Activated naive CD8-positive, alpha-beta T cell treated with anti-CD3 and anti-CD28 coated beads, Interleukin-2, amount 10 ng/mL, durations not matched to agents 7 days and 5 days (primary cell): ENCODE results near the gene JADE3. TPM values are rescaled to one million over a fixed set of nuclear protein-coding genes. Genes with fewer than 3 reads are reported as not detected.

Experiments used
- ATAC-seq: fragments of 150-1000 bp; cut with Tn5 transposase; one replicate; pipeline ENCODE4 v1.10.0; 2021; ENCODE audit warnings: low read depth, moderate library complexity
- POLR2A ChIA-PET: fragments of 350-600 bp; sonication (Branson Sonifier 250); formaldehyde crosslinking; loops from one replicate; lab custom pipeline; 2021; ENCODE audit warnings: antibody characterized with exemption; lab: Charles Lee
- DNase-seq: peaks from one replicate; pipeline ENCODE4 v3.0.0; 2021
- H3K27ac Mint-ChIP-seq: one replicate; pipeline ENCODE4 v1.8.0; 2022; ENCODE audit warnings: mild to moderate bottlenecking, mixed read lengths
- H3K27me3 Mint-ChIP-seq: one replicate; pipeline ENCODE4 v1.8.0; 2022; ENCODE audit warnings: mild to moderate bottlenecking, moderate library complexity, mixed read lengths
- H3K36me3 Mint-ChIP-seq: one replicate; pipeline ENCODE4 v1.8.0; 2021; ENCODE audit warnings: mild to moderate bottlenecking, mixed read lengths
- H3K4me1 Mint-ChIP-seq: one replicate; pipeline ENCODE4 v1.8.0; 2021; ENCODE audit warnings: mixed read lengths
- H3K4me3 Mint-ChIP-seq: one replicate; pipeline ENCODE4 v1.8.0; 2022; ENCODE audit warnings: mild to moderate bottlenecking, moderate library complexity, mixed read lengths
- H3K9me3 Mint-ChIP-seq: one replicate; pipeline ENCODE4 v1.8.0; 2021; ENCODE audit warnings: mixed read lengths
- total RNA-seq, 2 experiments: library from RNA; stranded (reverse); gene quantifications; one replicate each; pipeline ENCODE4 v1.2.3, GENCODE V29; 2021

The JADE3 gene
- total RNA-seq, 2 experiments from 2014 or later, result 0.06 to 0.26 TPM

- ATAC-seq (peak; percentile 60), DNase-seq (peak; percentile 46)
- H3K27ac Mint-ChIP-seq, result no peak overlapping the region
- POLR2A ChIA-PET, result no interaction called here
- H3K4me3 Mint-ChIP-seq, result peak overlapping the region; percentile 75
- H3K4me1 Mint-ChIP-seq, result peaks cover 6% of the 10 kb centered on the region
- no peaks in the 10 kb centered on the region for H3K36me3 Mint-ChIP-seq
- no peaks in the 10 kb centered on the region for H3K9me3 Mint-ChIP-seq
- peaks cover 58% of the 10 kb centered on the region for H3K27me3 Mint-ChIP-seq
Observed at GRCh38 chrX:46912603-46913491, 626 bp downstream of the JADE3 start.

DNA sequence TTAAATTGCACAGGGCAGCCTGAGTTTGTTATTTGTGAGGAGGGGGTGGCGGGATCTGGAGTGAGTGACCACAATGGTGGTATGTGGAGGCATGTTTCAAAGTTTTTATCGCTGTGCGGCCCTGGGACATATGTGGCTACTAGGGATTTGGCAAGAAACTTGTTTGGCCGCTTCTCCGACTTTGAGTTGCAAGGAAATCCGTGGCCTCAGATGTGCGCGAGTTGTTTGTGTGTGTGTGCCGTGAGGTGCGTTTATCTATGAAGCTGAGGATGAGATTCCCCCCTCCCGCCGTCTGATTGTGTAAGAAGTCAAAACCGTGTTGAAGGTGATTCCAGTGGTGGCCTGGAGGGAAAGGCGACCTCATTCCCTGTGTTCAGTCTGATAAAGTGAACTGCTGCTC, 1.4 kb downstream of the JADE3 start:
- Mint-ChIP-seq H3K9me3 (no peaks in the 10 kb centered on the region), H3K4me1 (peaks cover 6% of the 10 kb centered on the region), H3K27ac (no peak overlapping the region), H3K27me3 (peaks cover 52% of the 10 kb centered on the region), H3K4me3 (peak overlapping the region; percentile 75), H3K36me3 (no peaks in the 10 kb centered on the region)
- DNase-seq (no peak), ATAC-seq (no peak)
- POLR2A ChIA-PET, result no interaction called here

DNA sequence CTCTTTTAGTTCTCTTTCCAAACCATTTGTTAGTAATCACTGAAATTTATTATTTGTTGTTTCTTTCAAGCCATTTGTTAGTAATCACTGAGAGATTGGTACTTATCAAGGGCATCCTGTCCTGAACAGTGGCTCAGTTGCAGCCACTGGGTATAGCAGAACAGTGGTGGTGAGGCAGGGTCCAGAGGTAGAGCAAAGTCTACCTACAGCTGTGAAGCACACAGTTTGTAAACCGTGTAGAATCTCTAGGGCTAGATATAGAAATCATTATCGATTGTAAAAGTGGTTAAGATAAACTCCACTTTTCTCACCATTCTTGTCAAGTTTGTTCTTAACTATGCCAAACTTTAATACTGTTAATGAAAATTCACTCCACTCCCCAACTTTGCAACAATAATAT, 4.1 kb downstream of the JADE3 start:
- POLR2A ChIA-PET, result no interaction called here
- H3K4me1 Mint-ChIP-seq, result peaks cover 6% of the 10 kb centered on the region
- DNase-seq, result no peak
- no peaks in the 10 kb centered on the region for H3K9me3 Mint-ChIP-seq
- H3K27me3 Mint-ChIP-seq, result peaks cover 40% of the 10 kb centered on the region
- no peaks in the 10 kb centered on the region for H3K36me3 Mint-ChIP-seq
- H3K4me3 Mint-ChIP-seq, result no peak overlapping the region
- ATAC-seq, result no peak
- no peak overlapping the region for H3K27ac Mint-ChIP-seq

GRCh38 chrX:46917622-46918021, 5.4 kb downstream of the JADE3 start:
- DNase-seq (no peak), ATAC-seq (no peak)
- Mint-ChIP-seq H3K4me1 (peaks cover 6% of the 10 kb centered on the region), H3K9me3 (no peaks in the 10 kb centered on the region), H3K27me3 (peaks cover 41% of the 10 kb centered on the region), H3K36me3 (no peaks in the 10 kb centered on the region), H3K27ac (no peak overlapping the region), H3K4me3 (no peak overlapping the region)
- POLR2A ChIA-PET, result no interaction called here

- POLR2A ChIA-PET, result no interaction called here
- no peak overlapping the region for H3K4me3 Mint-ChIP-seq
- H3K36me3 Mint-ChIP-seq, result no peaks in the 10 kb centered on the region
- ATAC-seq, result no peak
- H3K27me3 Mint-ChIP-seq, result peaks cover 40% of the 10 kb centered on the region
- DNase-seq, result no peak
- H3K4me1 Mint-ChIP-seq, result peaks cover 5% of the 10 kb centered on the region
- H3K9me3 Mint-ChIP-seq, result no peaks in the 10 kb centered on the region
- H3K27ac Mint-ChIP-seq, result no peak overlapping the region
Observed at GRCh38 chrX:46918434-46918833, 6.2 kb downstream of the JADE3 start.

DNA sequence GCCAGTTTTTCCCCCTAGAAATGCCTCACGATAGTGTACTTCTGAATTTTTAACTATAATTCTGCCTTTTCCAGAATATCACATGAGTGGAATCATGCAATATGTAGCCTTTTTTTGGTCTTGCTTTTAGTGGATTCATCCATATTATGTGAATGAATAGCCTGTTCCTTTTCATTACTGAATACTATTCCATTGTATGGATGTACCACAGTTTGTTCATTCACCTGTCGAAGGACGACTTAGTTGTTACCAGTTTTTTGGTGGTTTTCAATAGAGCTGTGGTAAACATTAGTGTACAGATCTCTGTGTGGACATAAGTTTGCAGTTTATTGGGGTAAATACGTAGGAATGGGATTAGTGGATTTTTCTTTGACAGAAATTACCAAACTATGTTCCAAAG, 8.0 kb downstream of the JADE3 start:
- no peak for ATAC-seq
- DNase-seq, result no peak
- H3K27me3 Mint-ChIP-seq, result peaks cover 27% of the 10 kb centered on the region
- H3K4me1 Mint-ChIP-seq, result no peaks in the 10 kb centered on the region
- POLR2A ChIA-PET, result no interaction called here
- no peaks in the 10 kb centered on the region for H3K9me3 Mint-ChIP-seq
- no peak overlapping the region for H3K4me3 Mint-ChIP-seq
- no peak overlapping the region for H3K27ac Mint-ChIP-seq
- no peaks in the 10 kb centered on the region for H3K36me3 Mint-ChIP-seq

- H3K27ac Mint-ChIP-seq, result no peak overlapping the region
- H3K27me3 Mint-ChIP-seq, result peaks cover 13% of the 10 kb centered on the region
- H3K36me3 Mint-ChIP-seq, result no peaks in the 10 kb centered on the region
- no peak for DNase-seq
- no peak overlapping the region for H3K4me3 Mint-ChIP-seq
- POLR2A ChIA-PET, result no interaction called here
- H3K9me3 Mint-ChIP-seq, result no peaks in the 10 kb centered on the region
- no peak for ATAC-seq
- no peaks in the 10 kb centered on the region for H3K4me1 Mint-ChIP-seq
Observed at GRCh38 chrX:46922611-46923010, 10.4 kb downstream of the JADE3 start.

DNA sequence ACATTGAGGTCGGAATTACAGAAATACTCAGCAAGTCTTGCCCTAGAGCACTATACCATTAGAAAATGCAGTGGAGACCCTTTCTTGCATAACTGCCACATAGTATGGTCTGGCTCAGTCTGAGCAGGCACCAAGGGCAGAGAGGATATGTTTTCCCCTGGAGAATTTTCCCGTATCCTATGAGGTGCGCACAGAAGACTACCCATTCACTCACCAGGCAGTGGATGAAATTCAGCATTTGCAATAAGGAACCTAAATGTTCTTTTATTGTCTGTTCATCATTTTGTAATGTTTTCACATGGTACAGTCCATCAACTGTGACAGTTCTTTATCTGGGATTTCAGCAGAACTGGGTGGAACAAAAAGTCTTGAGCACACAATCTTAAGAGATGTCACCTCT, 15.5 kb downstream of the JADE3 start:
- no peaks in the 10 kb centered on the region for H3K9me3 Mint-ChIP-seq
- ATAC-seq (no peak), DNase-seq (no peak)
- H3K27me3 Mint-ChIP-seq, result peaks cover 5% of the 10 kb centered on the region
- POLR2A ChIA-PET, result no interaction called here
- no peak overlapping the region for H3K27ac Mint-ChIP-seq
- H3K36me3 Mint-ChIP-seq, result no peaks in the 10 kb centered on the region
- H3K4me3 Mint-ChIP-seq, result no peak overlapping the region
- H3K4me1 Mint-ChIP-seq, result no peaks in the 10 kb centered on the region

DNA sequence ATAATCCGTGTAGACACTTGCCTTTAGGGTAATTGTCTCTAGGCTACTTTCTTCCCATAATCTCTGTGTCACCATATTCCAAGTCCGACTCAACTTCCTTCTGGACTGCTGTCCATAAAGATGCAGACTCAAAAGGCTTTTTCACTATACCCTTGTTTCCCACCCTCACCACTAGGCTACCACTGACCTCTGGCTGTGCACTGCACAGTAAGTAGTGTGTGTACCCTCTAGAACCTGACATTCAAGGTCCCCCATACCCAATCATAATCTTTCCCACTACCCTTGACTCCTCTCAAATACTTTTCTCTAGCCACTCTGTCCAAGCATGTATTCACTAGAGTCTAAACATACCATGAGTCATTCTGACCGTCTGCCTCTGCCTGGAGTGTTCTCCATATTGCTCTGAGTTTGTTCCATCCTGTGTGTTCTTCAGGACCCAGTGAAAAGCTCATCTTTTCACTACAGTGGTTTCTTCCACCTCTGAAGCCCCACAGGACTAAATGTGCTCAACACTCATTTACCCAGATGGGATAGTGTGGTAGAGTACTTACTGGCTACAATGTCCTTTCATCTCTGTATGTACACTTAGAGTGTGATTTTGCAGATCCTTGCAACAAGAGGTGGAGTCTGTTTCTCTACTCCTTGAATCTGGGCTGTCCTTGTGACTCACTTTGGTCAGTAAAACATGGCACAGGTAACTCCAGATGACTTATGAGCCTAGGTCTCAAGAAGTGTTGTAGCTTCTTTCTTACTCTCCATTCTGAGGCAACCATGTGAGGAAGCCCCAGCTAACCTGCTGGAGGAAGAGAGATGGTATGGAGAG, 17.4 kb downstream of the JADE3 start:
- Mint-ChIP-seq H3K4me1 (no peaks in the 10 kb centered on the region), H3K36me3 (no peaks in the 10 kb centered on the region), H3K27me3 (peaks cover 8% of the 10 kb centered on the region), H3K4me3 (no peak overlapping the region), H3K27ac (no peak overlapping the region), H3K9me3 (no peaks in the 10 kb centered on the region)
- DNase-seq, result no peak
- POLR2A ChIA-PET, result no interaction called here
- no peak for ATAC-seq

GRCh38 chrX:46935295-46935694, 23.1 kb downstream of the JADE3 start:
- Mint-ChIP-seq H3K9me3 (no peaks in the 10 kb centered on the region), H3K4me1 (no peaks in the 10 kb centered on the region), H3K36me3 (no peaks in the 10 kb centered on the region), H3K4me3 (no peak overlapping the region), H3K27ac (no peak overlapping the region), H3K27me3 (peaks cover 13% of the 10 kb centered on the region)
- no peak for DNase-seq
- no peak for ATAC-seq
- POLR2A ChIA-PET, result no interaction called here

DNA sequence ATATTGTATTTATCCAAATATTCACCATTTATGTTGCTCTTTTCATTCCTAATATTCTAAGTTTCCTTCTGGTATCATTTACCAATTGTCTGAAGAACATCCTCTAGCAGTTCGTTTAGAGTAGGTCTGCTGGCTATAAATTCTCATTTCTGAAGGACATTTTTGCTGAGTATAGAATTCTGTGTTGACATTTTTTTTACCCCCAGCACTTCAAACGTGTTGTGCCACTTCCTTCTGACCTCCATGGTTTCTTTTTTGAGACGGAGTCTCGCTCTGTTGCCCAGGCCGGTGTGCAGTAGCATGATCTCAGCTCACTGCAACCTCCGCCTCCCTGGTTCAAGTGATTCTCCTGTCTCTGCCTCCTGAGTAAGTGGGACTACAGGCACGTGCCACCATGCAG, 26.4 kb downstream of the JADE3 start:
- H3K4me3 Mint-ChIP-seq, result no peak overlapping the region
- H3K27me3 Mint-ChIP-seq, result peaks cover 11% of the 10 kb centered on the region
- POLR2A ChIA-PET, result no interaction called here
- no peaks in the 10 kb centered on the region for H3K4me1 Mint-ChIP-seq
- no peaks in the 10 kb centered on the region for H3K36me3 Mint-ChIP-seq
- DNase-seq, result no peak
- H3K27ac Mint-ChIP-seq, result no peak overlapping the region
- ATAC-seq, result no peak
- no peaks in the 10 kb centered on the region for H3K9me3 Mint-ChIP-seq

DNA sequence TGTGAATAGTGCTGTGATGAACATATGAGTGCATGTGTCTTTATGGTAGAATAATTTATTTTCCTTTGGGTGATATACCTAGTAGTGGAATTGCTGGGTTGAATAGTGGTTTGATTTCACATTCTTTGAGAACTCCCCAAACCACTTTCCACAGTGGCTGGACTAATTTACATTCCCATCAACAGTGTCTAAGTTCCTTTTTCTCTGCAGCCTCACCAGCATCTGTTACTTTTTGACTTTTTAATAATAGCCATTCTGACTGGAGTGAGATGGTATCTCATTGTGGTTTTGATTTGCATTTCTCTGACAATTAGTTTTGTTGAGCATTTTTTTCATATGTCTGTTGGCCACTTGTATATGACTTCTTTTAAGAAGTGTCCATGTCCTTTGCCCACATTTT, 29.1 kb downstream of the JADE3 start:
- no peak overlapping the region for H3K4me3 Mint-ChIP-seq
- no peak overlapping the region for H3K27ac Mint-ChIP-seq
- H3K36me3 Mint-ChIP-seq, result no peaks in the 10 kb centered on the region
- no peak for DNase-seq
- no peaks in the 10 kb centered on the region for H3K9me3 Mint-ChIP-seq
- H3K4me1 Mint-ChIP-seq, result no peaks in the 10 kb centered on the region
- H3K27me3 Mint-ChIP-seq, result peaks cover 14% of the 10 kb centered on the region
- POLR2A ChIA-PET, result no interaction called here
- ATAC-seq, result no peak

DNA sequence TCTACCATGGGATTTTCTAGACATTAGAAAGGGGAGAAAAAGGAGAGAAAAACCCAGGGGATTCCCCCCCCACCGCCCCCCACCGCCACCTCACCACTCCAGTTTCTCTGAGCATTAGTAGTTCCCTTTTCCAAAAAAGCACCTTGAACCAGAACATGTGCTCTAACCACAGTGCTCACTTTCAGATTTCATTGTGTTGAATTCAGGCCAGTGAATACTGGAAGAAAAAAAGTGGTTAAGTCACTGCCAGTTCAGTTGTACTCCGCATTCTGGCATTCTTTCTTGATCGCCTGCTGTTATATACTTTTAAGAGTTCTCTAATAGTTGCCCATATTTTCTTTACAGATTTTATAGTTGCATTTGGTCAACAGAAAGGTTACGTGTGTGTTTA, 40.9 kb downstream of the JADE3 start:
- no peaks in the 10 kb centered on the region for H3K4me1 Mint-ChIP-seq
- peaks cover 2% of the 10 kb centered on the region for H3K27me3 Mint-ChIP-seq
- no peak for ATAC-seq
- no peak for DNase-seq
- no peak overlapping the region for H3K27ac Mint-ChIP-seq
- H3K36me3 Mint-ChIP-seq, result no peaks in the 10 kb centered on the region
- H3K9me3 Mint-ChIP-seq, result no peaks in the 10 kb centered on the region
- POLR2A ChIA-PET, result no interaction called here
- no peak overlapping the region for H3K4me3 Mint-ChIP-seq

GRCh38 chrX:46953597-46953996, 41.4 kb downstream of the JADE3 start:
- Mint-ChIP-seq H3K27ac (no peak overlapping the region), H3K27me3 (peaks cover 2% of the 10 kb centered on the region), H3K4me1 (no peaks in the 10 kb centered on the region), H3K9me3 (no peaks in the 10 kb centered on the region), H3K4me3 (no peak overlapping the region), H3K36me3 (no peaks in the 10 kb centered on the region)
- ATAC-seq (no peak), DNase-seq (no peak)
- POLR2A ChIA-PET, result no interaction called here
